Germinal center (tissue), 1 donor: ENCODE measurements around the gene SLC16A7.

Source experiments
- DNase-seq: peaks from one replicate; pipeline ENCODE4 v3.0.0; 2012; ENCODE audit warnings: mixed read lengths, low spot score

SLC16A7 gene

GRCh38 chr12:59668674-59669073, 72.8 kb downstream of the SLC16A7 start:
- DNase-seq: no peak

- DNase-seq: no peak
These were observed 76.4 kb downstream of the SLC16A7 start for GRCh38 chr12:59672273-59672672.

- no peak for DNase-seq
These were observed 79.6 kb downstream of the SLC16A7 start for GRCh38 chr12:59675461-59675860.

GRCh38 chr12:59677857-59678256, 82.0 kb downstream of the SLC16A7 start:
- no peak for DNase-seq

GRCh38 chr12:59678759-59679411, 83.1 kb downstream of the SLC16A7 start:
- no peak for DNase-seq

GRCh38 chr12:59689776-59690175, 93.9 kb downstream of the SLC16A7 start:
- DNase-seq: no peak

- no peak for DNase-seq
These were observed 99.5 kb downstream of the SLC16A7 start for GRCh38 chr12:59695379-59695778.

- no peak for DNase-seq
These were observed 102.8 kb downstream of the SLC16A7 start for GRCh38 chr12:59698600-59698999.

GRCh38 chr12:59699421-59700152, 103.8 kb downstream of the SLC16A7 start:
- DNase-seq: no peak

- no peak for DNase-seq
These were observed 104.3 kb downstream of the SLC16A7 start for GRCh38 chr12:59700153-59700450.

- no peak for DNase-seq
These were observed 112.2 kb downstream of the SLC16A7 start for GRCh38 chr12:59708064-59708463.

GRCh38 chr12:59708484-59708883, 112.7 kb downstream of the SLC16A7 start:
- DNase-seq: no peak

- no peak for DNase-seq
These were observed 114.3 kb downstream of the SLC16A7 start for GRCh38 chr12:59710004-59710628.

GRCh38 chr12:59710964-59711363, 115.1 kb downstream of the SLC16A7 start:
- no peak for DNase-seq

GRCh38 chr12:59715434-59715833, 119.6 kb downstream of the SLC16A7 start:
- DNase-seq: no peak

- no peak for DNase-seq
These were observed 120.2 kb downstream of the SLC16A7 start for GRCh38 chr12:59716043-59716442.

- no peak for DNase-seq
These were observed 121.6 kb downstream of the SLC16A7 start for GRCh38 chr12:59717436-59717835.

- no peak for DNase-seq
These were observed 123.9 kb downstream of the SLC16A7 start for GRCh38 chr12:59719701-59720100.

- no peak for DNase-seq
These were observed 127.7 kb downstream of the SLC16A7 start for GRCh38 chr12:59723520-59723919.

GRCh38 chr12:59724011-59724695, 128.3 kb downstream of the SLC16A7 start:
- DNase-seq: no peak

GRCh38 chr12:59733200-59733599, 137.4 kb downstream of the SLC16A7 start:
- DNase-seq: no peak

- DNase-seq: no peak
These were observed 138.5 kb downstream of the SLC16A7 start for GRCh38 chr12:59734371-59734770.

- DNase-seq: no peak
These were observed 139.4 kb downstream of the SLC16A7 start for GRCh38 chr12:59735231-59735630.
